ENCODE measurements around the gene TTLL13. TPM values are rescaled to one million over a fixed set of nuclear protein-coding genes. Genes with fewer than 3 reads are reported as not detected.
"Not testable (repeated sequence)": the region's sequence is repeated elsewhere in the genome, so short reads cannot be mapped to it uniquely, and the experiment has no call there.

Gene TTLL13
- total RNA-seq, 1 experiment from 2014 or later = not detected

DNA sequence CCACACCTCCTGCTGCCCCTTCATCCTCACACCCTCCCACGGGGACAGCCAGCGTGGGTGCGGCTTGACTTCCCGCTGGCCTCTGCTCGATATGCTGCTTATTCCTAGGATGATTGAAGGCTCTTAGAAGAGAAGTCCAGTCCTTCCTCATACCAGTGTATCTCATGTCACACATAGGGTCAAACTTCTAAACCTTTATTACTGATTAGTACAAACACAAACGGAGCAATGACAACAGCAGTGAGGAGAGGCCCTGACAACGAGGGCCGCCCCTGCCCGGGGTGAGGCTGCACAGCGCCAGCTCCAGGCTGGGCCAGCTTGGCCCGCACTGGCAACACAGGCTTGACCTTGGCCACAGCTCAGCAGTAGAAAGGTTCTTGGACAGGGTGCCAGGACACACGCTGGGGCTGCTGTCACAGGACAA is 19.3 kb upstream of the TTLL13 start:
- Histone ChIP-seq H3K36me3 (peaks cover 63% of the 10 kb centered on the region), H3K4me3 (no peak overlapping the region), H3K9me3 (no peaks in the 10 kb centered on the region), H3K27me3 (no peaks in the 10 kb centered on the region)
- DNase-seq = peak; percentile 51

DNA sequence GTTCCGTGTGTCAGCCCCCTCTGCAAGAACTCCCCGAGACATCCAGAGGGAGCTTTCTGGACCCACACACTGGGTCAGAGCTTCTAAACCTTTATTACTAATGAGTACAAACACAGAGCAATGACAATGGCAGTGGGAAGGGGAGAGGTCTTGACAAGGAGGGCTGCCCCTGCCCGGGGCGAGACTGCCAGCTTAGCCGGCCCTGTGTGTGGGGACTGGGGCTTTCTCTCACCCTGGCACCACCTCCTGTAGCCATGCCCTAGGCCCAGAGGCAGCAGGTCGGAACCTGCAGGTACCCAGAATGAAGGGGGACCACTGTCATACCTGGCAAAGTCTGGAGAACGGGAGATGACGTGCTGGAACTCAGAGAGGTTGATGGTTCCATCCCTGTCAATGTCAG is 18.7 kb upstream of the TTLL13 start:
- DNase-seq = no peak
- Histone ChIP-seq H3K4me3 (no peak overlapping the region), H3K36me3 (peaks cover 58% of the 10 kb centered on the region), H3K27me3 (no peaks in the 10 kb centered on the region), H3K9me3 (no peaks in the 10 kb centered on the region)

DNA sequence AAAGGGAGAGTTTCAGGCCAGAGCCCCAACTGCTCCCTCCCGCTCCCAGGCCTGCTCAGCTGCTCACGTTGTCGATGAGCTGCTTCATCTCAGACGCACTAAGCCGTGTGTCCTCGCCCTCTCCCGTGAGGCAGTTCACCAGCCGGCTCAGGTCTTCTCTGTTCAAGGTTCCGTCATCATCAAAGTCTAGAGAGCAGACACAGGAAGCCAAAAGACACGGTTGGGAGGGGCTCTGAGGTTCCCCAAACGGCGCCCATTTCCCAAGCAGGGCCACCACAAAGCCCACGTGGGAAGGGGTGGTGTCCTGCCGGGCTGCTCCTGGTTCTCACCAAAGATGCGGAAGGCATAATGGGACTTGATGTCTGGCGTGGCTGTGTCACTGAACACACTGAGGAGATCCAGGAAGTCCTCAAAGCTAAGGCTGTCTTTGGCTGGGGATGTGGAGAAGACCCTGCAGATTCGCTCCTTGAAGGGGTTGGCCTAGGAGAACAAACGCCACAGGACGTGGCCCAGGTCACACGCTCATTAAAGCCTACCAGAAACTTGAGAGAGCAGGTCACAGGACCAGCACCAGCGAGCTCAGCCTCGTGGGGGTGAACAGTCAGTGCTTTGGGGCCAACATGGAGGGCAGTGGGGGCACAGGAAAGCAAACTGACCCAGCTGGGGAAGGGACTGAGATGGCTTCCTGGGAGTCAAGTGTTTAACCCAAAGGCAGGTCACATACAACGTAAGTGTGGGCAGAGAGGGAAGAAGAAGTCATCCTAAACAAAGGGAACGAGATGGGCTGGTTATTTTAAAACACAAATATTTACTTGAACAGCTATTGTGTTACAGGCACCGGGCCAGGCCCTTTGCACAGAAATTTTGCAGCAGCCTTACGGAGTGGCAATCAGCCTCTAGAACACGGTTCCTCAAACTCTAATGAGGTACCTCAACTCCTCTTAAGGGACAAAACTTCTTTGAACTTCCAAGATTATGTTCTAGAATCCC is 18.0 kb upstream of the TTLL13 start:
- no peak for DNase-seq

DNA sequence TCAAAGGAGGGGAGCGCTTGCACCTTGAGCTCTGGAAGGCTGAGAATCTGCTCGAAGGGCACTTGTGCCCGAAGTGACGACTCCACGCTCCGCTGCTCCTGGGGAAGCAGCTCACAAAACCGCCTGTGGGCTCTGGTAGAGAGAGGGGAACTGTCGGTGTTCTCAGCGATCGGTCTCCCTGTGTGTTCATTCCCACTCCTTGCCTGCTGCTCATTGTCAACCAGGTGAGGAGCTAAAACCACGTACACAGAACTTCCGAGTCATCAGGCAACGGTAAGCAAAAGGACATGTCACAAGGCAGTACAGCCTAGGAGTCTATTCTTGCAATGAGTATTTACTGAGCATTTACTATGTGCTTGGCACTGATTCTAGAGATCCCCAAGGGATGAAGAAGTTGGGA is 17.2 kb upstream of the TTLL13 start:
- Histone ChIP-seq H3K9me3 (no peaks in the 10 kb centered on the region), H3K27me3 (no peaks in the 10 kb centered on the region), H3K36me3 (peaks cover 45% of the 10 kb centered on the region), H3K4me3 (peak overlapping the region; percentile 93)
- no peak for DNase-seq

More for the DNA sequence above, 18.0 kb upstream of the TTLL13 start:
- H3K4me3 ChIP-seq = no peak overlapping the region
- H3K27me3 ChIP-seq = no peaks in the 10 kb centered on the region
- H3K36me3 ChIP-seq = peaks cover 52% of the 10 kb centered on the region
- no peaks in the 10 kb centered on the region for H3K9me3 ChIP-seq

- Histone ChIP-seq H3K4me3 (peak overlapping the region; percentile 93), H3K36me3 (peaks cover 40% of the 10 kb centered on the region), H3K27me3 (no peaks in the 10 kb centered on the region), H3K9me3 (no peaks in the 10 kb centered on the region)
- DNase-seq = no peak
Measured at GRCh38 chr15:90232941-90233386, 16.4 kb upstream of the TTLL13 start.

GRCh38 chr15:90233387-90234095 is 15.8 kb upstream of the TTLL13 start, which contains the start of gene CIB1:
Gene CIB1 (minus strand): TSS chr15:90233941. CDS start chr15:90233885, 56 bp downstream.
- H3K9me3 ChIP-seq = no peaks in the 10 kb centered on the region
- peak; percentile 98 for DNase-seq
- peaks cover 36% of the 10 kb centered on the region for H3K36me3 ChIP-seq
- H3K4me3 ChIP-seq = peak within 1 kb of the TSS; percentile 93
- H3K27me3 ChIP-seq = no peaks in the 10 kb centered on the region

DNA sequence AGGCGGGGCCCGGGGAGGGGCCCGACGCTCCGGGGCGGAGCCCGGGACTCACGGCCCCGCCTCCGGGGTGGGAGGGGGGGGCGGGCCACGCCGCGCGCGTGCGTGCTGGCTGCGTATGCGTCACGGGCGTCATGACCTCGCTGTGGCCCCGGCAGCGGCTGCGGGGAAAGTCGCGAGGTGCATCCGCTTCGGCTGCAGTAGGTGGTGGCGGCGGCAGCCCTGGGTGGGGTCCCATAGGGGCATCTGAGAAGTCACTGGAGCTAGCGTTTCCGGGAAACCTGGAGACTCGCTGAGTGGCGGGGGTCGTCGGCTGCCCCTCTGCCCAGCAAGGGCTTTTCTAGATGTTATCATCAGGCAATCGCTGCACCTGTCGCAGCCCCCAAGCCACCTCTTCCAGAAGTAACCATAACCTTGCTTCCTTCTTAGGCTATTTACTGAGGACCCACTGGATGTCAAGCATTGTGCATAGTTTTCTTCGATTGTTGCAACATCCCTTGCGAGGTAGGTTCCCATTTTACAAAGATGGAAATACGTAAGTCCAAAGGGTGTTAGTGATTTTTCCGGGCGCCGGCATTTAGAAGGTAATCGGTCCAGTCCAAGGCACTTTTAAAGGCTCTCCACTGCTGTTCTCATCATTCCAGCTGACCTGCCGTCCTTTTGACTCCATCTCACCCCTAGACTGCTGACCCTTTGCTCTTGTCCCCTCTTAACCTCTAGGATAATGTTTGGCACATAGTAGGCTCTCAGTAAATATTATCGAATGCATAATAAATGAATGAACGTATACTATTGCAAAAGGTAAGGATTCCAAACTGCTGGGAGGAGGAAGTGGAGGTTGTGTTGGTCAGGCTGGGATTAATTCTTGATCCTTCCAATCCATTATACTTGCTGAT is 15.0 kb upstream of the TTLL13 start, which contains the start of gene GDPGP1:
Gene GDPGP1, plus strand, starts transcription at position 114 of the 893 bp plus-strand sequence. CDS start 6,700 bp downstream, outside the sequence.
- H3K9me3 ChIP-seq = no peaks in the 10 kb centered on the region
- H3K36me3 ChIP-seq = peaks cover 31% of the 10 kb centered on the region
- no peaks in the 10 kb centered on the region for H3K27me3 ChIP-seq
- DNase-seq = no peak
- peak within 1 kb of the TSS; percentile 93 for H3K4me3 ChIP-seq

- no peak overlapping the region for H3K4me3 ChIP-seq
- H3K9me3 ChIP-seq = no peaks in the 10 kb centered on the region
- H3K27me3 ChIP-seq = no peaks in the 10 kb centered on the region
- peaks cover 11% of the 10 kb centered on the region; the same call in 1 of the 2 replicates for H3K36me3 ChIP-seq
- no peak for DNase-seq
Measured at GRCh38 chr15:90239371-90239770, 10.0 kb upstream of the TTLL13 start.

DNA sequence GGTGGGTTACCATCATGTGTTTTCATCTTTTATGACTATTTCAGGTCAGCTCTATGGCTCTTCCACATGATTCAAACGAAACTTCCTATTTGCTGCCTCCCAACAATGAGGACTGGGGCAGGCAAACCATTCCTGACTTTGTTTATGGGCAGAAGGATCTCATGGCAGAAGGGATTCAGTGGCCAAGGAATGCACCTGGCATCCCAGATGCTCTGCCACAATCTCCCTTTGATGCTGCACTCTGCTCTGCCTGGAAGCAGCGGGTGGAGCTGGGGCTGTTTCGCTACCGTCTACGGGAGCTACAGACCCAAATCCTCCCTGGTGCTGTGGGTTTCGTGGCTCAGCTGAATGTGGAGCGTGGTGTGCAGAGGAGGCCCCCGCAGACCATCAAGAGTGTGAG is 8.5 kb upstream of the TTLL13 start:
- Histone ChIP-seq H3K27me3 (no peaks in the 10 kb centered on the region), H3K9me3 (no peaks in the 10 kb centered on the region), H3K4me3 (no peak overlapping the region), H3K36me3 (peaks cover 11% of the 10 kb centered on the region; the same call in 1 of the 2 replicates)
- no peak for DNase-seq

DNA sequence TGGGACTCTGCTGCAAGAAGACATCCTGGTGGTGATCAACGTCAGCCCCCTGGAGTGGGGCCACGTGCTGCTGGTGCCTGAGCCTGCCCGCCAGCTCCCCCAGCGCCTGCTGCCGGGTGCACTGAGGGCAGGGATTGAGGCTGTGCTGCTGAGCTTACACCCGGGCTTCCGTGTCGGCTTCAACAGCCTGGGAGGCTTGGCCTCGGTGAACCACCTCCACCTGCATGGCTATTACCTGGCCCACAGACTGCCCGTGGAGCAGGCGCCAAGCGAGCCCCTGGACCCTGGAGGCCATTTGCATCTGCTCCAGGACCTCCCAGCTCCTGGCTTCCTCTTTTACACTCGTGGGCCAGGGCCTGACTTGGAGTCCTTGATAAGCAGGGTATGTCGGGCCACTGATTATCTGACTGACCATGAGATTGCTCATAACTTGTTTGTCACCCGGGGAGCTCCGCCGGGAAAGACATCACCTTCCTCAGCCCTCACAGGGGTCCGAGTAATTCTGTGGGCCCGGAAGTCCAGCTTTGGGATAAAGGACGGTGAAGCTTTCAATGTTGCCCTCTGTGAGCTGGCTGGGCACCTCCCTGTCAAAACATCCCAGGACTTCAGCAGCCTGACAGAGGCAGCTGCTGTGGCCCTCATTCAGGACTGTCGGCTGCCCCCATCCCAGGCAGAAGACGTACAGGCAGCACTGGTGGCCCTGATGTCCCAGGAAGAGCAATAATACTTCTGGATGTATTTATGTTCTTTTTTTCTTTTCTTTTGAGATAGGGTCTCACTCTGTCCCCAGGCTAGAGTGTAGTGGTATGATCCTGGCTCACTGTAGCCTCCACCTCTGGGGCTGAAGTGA is 7.8 kb upstream of the TTLL13 start:
- Histone ChIP-seq H3K9me3 (no peaks in the 10 kb centered on the region), H3K4me3 (no peak overlapping the region), H3K36me3 (peaks cover 11% of the 10 kb centered on the region; the same call in 1 of the 2 replicates), H3K27me3 (no peaks in the 10 kb centered on the region)
- DNase-seq = no peak

- Histone ChIP-seq H3K27me3 (no peaks in the 10 kb centered on the region), H3K36me3 (peaks cover 7% of the 10 kb centered on the region; the same call in 1 of the 2 replicates), H3K4me3 (no peak overlapping the region), H3K9me3 (no peaks in the 10 kb centered on the region)
- no peak for DNase-seq
Measured at GRCh38 chr15:90243943-90244639, 5.3 kb upstream of the TTLL13 start.

- DNase-seq = no peak
- Histone ChIP-seq H3K27me3 (no peaks in the 10 kb centered on the region), H3K9me3 (no peaks in the 10 kb centered on the region), H3K4me3 (no peak overlapping the region; the same call in 1 of the 2 replicates), H3K36me3 (no peaks in the 10 kb centered on the region)
Measured at GRCh38 chr15:90248789-90249202, 560 bp upstream of the TTLL13 start.

GRCh38 chr15:90257776-90258175 is 8.4 kb downstream of the TTLL13 start:
- H3K4me3 ChIP-seq = no peak overlapping the region
- no peak for DNase-seq
- H3K9me3 ChIP-seq = no peaks in the 10 kb centered on the region
- no peaks in the 10 kb centered on the region for H3K27me3 ChIP-seq
- H3K36me3 ChIP-seq = no peaks in the 10 kb centered on the region

DNA sequence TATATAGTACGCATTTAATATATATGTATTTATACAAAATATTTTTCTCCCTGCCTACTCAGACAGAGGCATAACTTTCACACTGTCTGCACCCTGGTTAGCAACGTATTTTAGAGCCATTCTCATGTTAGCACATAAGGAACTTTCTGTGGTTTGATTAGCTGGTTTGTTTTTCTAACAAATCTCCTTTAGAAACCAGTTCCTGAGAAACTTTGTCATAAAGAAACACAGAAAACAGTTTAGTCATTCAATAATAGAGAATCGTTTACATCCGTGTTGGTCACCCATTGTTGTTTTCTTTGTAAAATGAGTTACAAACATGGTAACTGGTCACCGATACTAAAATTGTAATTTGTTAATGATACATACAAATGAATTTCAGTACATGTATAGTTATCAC is 10.2 kb downstream of the TTLL13 start:
- no peak for DNase-seq
- H3K4me3 ChIP-seq = no peak overlapping the region
- H3K36me3 ChIP-seq = no peaks in the 10 kb centered on the region
- no peaks in the 10 kb centered on the region for H3K9me3 ChIP-seq
- no peaks in the 10 kb centered on the region for H3K27me3 ChIP-seq

DNA sequence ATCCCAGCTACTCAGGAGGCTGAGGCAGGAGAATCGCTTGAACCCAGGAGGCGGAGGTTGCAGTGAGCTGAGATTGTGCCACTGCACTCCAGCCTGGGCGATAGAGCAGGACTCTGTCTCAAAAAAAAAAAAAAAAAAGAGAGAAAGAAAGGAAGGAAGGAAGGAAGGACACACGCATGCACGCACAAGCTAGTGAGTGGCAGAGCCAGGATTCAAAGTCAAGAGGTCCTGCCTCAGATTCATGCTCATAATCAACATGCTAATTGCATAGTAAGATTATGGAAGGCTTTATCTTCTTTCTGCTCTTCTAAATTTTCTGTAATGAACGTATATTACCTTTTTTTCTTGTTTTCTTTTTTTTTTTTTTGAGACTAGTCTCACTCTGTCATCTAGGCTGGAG is 11.4 kb downstream of the TTLL13 start:
- H3K9me3 ChIP-seq, H3K36me3 ChIP-seq, H3K27me3 ChIP-seq, H3K4me3 ChIP-seq, DNase-seq: not testable (repeated sequence)
